ENCODE data around the gene AFAP1.

Gene AFAP1

GRCh38 chr4:7864685-7865084 lies 75.0 kb downstream of the AFAP1 start:
- DNase-seq (ENCODE audit: low spot score): no peak

DNA sequence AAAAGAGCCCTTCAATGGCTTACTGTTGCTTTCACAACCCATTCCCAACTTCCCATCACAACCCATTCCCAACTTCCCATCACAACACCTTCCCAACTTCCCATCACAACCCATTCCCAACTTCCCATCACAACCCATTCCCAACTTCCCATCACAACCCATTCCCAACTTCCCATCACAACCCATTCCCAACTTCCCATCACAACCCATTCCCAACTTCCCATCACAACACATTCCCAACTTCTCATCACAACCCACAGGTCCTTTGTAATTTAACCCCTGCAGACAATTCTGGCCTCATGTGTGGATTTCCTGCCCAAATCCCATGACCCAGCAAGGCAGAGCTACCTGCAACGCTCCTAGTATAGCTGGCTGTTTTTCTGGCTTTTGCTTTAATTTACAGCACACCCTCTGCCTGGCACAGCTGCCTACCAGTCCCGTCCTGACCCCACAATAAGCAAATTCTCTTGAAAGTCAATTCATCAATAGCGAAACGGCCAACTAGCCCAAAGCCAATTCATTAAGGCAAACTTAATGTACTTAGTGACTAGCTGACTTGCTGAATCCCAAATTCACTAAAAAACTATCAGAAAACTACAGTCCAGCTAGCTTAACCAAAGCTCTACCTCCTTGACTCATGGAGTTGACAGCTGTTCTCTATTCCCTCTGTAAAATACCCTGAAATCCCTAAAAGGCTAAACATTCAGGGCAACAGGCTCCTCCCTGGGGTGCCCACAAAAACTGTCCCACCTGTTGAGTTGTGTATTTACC lies 75.6 kb downstream of the AFAP1 start:
- no peak for DNase-seq (ENCODE audit: low spot score)

DNA sequence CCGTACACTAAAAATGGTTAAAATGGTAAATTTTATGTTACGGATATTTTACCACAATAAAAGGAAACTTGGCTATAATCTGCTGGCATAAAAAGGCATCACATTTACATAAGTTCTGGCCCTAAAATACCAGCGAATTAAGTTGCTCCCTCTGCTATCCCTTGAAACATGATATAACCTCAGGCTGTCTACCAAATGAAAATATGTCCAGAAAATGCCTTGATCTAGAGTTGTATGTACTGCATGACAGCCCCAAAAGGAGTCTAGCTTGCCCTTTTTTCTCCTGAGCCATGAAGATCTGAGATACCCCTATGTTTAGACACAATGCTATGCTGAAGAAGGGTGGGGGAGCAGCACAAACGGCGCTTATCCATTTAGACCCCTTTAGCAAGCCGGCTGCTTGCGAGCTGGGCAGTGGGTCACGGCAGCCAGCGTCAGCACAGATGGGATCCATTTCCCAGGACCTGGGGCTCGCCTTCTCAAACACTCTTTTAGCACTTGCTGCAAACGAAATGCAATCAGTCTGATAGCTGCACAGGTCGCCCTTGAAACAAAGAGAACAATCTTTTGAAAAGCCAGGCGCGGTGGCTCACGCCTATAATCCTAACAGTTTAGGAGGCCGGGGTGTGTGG lies 77.0 kb downstream of the AFAP1 start:
- DNase-seq (ENCODE audit: low spot score): no peak

GRCh38 chr4:7861440-7861881 lies 78.2 kb downstream of the AFAP1 start:
- DNase-seq (ENCODE audit: low spot score): peak; percentile 64

GRCh38 chr4:7860600-7861163 lies 79.0 kb downstream of the AFAP1 start:
- no peak for DNase-seq (ENCODE audit: low spot score)

- DNase-seq (ENCODE audit: low spot score): no peak
Measured at GRCh38 chr4:7859326-7859725, 80.3 kb downstream of the AFAP1 start.

GRCh38 chr4:7858498-7858897 lies 81.2 kb downstream of the AFAP1 start:
- DNase-seq (ENCODE audit: low spot score): no peak

DNA sequence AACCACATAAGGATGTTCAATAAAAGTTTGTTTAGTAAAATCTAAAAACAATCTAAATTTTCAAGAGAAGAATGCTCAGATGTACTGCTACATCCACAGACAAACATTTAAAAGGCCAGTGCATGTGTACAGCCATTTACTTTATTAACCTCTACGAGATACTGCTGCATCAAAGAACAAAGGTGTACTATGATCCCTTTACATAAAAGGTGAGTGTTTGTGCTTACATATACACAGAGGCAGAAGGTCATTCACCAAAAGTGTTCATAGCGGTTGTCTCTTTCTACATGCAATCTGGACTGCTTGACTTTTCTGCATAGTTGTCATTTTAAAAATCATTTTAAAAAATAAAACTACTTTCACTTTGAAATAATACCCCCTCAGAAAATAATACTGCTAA lies 81.7 kb downstream of the AFAP1 start:
- no peak for DNase-seq (ENCODE audit: low spot score)

DNA sequence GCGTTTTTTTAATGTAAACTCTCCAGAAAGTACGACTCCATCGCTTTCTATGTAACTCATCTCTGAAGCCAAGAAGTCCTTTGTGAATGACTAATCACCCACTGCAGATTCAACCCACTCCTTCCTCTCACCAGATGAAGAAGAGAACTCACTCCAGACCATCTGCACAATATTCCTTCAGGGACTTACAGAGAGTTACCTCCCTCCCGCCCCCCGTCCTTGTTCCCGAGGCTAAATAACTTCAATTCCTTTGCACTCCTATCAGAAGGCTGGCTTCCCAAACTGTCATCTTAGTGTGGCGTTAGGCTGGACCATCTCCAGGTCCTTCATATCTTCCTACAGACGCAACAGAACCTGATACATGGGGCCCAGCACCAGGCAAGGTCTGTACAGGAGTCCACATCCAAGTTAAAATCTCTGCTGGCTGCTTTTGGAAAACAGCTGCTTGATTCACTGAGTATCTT lies 82.4 kb downstream of the AFAP1 start:
- DNase-seq (ENCODE audit: low spot score): peak; percentile 67

DNA sequence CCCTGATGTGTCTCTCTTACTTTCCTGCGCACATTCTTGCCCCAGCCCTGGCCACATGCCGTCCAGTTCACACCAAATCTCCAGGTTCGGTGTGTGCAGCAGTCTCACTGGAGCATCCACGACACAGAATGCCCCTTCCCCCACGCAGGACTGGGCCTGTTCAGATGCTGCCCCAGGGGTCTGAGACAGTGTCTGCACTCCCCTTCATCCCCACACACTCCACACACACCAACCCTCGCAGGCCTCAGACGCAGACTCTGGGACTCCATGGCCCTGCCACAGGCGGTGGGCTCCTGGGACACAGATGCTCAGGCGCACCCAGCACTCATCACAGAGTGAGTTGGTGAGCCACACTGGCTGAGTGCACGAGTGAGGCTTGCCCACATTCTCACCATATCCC lies 83.9 kb downstream of the AFAP1 start:
- DNase-seq (ENCODE audit: low spot score): no peak

DNA sequence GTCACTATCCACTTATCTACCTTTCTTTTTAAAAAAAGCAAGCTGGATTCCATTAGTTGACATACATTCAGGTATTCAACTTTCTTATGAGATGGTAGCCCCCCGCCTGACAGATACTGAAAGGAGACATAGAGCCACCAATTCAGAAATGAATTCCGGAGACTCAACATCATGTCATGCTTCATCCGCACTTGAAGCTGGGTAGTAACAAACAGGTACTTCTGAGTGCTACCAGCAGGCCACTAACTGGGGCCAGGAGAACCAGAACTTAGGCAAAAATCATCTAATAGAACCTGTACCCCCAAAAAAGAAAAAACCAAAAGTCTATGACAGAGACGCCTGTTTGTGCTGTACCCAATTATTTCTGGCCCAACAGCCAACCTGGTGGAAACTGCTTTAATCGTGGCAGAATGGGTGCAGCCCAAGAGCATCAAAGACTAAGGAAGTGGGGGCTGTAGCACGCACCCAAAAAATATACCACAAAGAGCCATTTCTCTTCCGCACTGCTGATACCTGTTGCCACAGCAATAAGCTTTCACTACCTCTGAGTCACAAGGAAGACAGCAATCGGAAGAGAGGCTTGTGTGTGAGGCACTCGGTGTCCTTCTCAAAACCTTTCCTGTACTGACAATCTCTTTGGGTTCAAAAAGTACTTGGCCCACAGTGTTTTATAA lies 84.8 kb downstream of the AFAP1 start:
- no peak for DNase-seq (ENCODE audit: low spot score)

- no peak for DNase-seq (ENCODE audit: low spot score)
Measured at GRCh38 chr4:7854216-7854615, 85.4 kb downstream of the AFAP1 start.

GRCh38 chr4:7853271-7853670 lies 86.4 kb downstream of the AFAP1 start:
- DNase-seq (ENCODE audit: low spot score): no peak

DNA sequence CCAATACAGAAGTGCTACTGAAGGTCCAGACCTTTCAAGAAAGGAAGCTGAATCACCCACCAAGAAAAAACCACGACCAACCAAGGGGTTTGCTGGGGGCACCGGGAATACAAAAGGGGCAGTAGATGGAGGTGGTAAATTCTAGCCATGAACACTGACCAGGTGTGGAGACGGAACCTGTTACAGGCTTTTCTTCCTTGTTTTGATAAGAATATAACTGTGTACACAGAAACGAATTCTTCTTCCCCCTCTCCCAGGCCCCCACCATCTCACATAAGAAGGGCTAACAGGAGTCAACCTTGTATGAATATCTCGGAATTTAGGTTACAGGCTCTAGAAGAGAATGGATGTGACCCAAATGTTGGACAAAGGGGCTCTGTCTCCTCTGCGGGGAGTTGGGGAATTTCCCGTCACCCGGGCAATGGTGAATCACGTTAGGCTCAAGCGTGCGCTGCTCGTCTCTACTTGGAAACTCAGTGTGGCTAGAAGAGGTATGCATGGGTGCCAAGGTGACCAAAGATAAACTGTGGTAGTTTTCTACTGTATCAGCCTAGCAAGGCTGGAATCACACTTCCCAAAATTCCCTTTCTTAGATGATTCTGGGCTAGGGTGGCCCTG lies 87.0 kb downstream of the AFAP1 start:
- DNase-seq (ENCODE audit: low spot score): no peak

DNA sequence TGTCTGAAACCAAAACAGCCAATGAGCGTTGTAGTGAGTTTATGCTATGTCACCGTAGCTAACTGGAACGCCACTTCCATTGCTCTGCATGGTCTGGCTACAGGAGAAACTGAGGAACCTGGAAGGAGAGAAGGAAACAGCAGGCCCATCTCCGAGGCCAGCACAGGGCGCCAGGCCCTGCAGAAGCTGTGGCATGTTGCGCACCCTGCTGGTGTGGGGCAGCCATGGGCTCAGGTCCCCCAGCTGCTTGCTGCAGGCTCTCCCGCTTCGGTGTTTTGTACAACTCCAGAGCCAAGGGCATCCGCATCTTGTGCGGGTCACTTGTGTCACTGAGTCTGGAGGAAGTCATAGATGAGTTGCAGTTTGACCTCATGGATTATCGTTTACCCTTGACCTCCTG lies 89.2 kb downstream of the AFAP1 start:
- no peak for DNase-seq (ENCODE audit: low spot score)

- DNase-seq (ENCODE audit: low spot score): no peak
Measured at GRCh38 chr4:7847206-7847605, 92.5 kb downstream of the AFAP1 start.

GRCh38 chr4:7845493-7846128 lies 94.0 kb downstream of the AFAP1 start:
- no peak for DNase-seq (ENCODE audit: low spot score)

GRCh38 chr4:7844594-7844991 lies 95.1 kb downstream of the AFAP1 start:
- no peak for DNase-seq (ENCODE audit: low spot score)

DNA sequence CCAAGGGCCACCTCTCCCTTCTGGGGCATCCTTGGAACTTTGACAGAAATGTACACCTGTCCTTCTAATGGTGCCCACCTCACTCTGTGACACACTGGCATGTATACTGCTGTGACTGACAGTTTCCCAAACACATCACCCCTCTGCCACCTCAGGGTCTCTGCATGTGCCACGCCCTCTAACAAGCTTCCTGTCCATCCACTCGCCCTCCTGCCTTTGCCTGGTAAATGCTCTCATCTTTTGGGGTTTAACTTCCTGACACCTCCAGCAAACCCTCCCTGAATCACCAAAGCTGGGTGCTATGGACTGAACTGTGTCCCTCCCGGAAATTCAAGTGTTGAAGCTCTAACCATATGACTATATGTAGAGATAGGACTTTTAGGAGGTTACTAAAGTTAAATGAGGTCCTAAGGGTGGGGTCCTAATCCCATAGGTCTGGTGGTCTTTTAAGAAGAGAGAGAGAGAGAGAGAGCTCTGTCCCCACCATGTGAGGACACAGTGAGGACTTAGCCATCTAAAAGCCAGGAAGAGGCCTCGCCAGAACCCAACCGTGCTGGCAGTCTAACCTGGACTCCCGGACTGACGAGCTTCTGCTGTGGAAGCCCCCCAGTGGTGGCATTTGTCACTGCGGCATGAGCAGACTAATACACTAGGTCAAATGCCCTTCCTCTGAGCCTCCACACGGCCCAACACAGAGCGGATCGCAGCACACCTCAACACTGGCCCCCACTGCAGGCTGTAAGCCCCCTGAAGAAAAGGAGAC lies 95.6 kb downstream of the AFAP1 start:
- peak; percentile 59 for DNase-seq (ENCODE audit: low spot score)

DNA sequence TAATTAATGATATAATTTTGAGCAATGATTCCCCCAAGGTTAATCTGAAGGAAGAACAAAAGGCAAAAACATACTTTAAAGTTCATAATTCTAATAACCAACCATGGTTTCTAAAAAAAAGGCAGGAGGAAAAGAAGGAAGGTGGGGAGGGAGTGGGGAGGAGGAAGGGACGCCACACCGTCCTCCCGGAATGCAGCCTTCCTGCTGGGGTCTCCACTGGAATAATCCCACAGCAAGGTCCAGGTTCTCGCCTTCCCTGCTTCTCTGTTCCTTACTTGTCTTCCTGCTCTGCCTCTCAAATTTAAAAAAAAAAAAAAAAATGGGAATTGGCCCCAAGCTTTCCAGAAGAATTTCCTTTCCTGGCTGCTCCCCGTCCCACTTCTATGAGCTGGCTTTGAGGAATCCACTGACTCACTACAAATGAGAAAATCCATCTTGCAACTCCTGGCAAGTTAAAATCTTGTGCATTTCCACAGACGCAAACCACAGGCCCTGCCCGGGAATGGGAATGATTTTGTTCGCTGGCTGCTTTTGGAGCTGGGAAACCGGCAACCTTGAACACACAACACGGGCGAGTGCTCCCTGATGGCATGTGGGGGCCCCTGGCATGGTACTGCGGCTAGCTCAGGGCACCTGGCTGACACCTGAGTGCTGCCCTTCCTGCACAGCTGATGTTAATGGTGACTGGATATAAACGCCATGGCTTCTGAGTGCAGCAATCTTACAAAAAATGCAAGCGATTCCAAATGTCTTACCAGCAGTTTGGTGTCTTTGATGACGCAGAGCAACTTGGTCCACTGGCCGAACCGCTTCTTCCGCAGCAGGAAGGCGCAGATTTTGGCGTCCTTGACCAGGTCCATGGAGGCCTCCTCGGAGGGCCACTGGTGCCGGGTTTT lies 97.0 kb downstream of the AFAP1 start:
- peak; percentile 82 for DNase-seq (ENCODE audit: low spot score)
